ENCODE data around the gene ZFP2. TPM values are rescaled to one million over a fixed set of nuclear protein-coding genes. Genes with fewer than 3 reads are reported as not detected.
A peak's percentile ranks its signal among the peaks of the same experiment; 100 is the strongest.
"Not testable (repeated sequence)": the region's sequence is repeated elsewhere in the genome, so short reads cannot be mapped to it uniquely, and the experiment has no call there.

Gene ZFP2
- polyA plus RNA-seq, 2 of the 4 experiments (the other 2 are of a cell fraction): 0.05 to 0.10 TPM

DNA sequence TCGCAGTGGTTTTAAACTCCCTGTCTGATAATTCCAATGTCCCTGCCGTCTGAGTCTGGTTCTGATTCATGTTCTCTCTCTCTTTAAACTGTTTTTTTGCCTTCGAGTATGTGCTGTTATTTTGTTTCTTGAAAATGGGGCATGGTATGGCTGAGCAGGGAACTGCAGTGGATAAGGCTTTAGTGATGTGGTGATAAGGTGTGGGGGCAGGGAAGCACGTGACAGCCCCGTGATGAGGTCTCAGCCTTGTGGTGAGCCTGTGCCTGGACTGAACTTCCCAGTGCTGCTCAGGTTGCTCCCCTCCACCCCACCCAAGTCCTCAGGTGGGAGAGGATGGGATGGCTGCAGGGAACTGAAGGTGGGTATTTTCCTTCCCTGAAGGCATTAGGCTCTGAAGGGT is 41.4 kb upstream of the ZFP2 start (continued):
- TF ChIP-seq POLR2AphosphoS2 (conservative IDR thresholded peaks at IDR 0.05; ENCODE audit: low read length) (no peak), NPAS2 (CRISPR knock-in tag; IDR thresholded peaks at IDR 0.05; ENCODE audit: borderline replicate concordance) (no peak), KDM5A (IDR thresholded peaks at IDR 0.05) (no peak), KDM1A (IDR thresholded peaks at IDR 0.05; ENCODE audit: low read depth) (no peak)

DNA sequence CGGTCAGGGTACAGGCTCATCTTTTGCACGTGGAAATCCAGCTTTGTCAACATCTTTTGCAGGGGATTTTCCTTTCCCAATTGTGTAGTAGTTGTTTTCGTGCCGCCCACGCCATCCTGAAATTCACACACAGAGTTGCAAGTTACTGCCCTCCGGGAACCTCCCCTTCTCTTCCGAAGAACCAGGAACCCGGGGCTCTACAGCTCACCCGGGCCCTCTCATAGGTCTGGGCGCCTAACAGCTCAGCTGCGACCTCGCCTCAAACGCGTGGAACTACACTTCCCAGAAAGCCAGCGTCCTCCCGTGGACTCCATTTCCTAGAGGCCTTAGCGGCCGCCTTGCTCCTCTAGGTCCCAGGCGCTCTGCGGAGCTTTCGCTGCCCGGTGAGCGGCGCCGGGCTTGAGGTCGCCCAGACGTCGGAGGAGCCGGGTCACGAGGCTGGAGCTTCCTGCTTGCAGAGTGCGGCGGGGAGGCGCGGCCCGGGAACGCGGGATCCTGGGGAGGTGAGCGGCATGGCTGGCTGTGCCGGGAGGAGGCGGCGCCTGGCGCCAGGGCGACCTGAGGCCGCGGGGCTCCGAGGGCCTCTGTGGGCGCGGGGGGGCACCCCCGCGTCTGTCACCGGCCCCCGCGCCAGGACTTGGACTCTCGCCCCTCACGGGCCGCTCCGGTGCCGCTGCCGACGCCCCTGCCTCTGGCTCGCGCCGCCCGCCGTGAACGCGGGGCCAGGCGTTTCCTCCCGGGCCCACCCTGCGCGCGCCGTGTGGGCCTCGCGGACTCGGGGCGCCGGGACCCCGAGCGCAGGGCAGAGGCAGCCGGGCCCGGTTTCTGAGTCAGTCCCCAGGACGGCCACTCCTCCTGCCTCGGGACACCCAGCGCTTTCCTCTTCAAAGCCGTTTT is 35.8 kb upstream of the ZFP2 start, which contains the start of gene ZNF354B:
Gene ZNF354B, plus strand, starts transcription at position 329 of the 897 bp plus-strand sequence. CDS start 1,095 bp downstream, outside the sequence.
- 4% methylated on average over 37 of the region's 86 CpGs for WGBS (ENCODE audit: missing lambda C conversion rate)
- CTCF ChIA-PET: interaction anchor here (1.2 to 1.5 kb wide), 2 partner anchors 125 to 129 kb away, joined by 5 to 9 read pairs; partner anchors contain the start of gene ZNF354A
- DNase-seq (ENCODE audit: low read depth in 1 of 2, low spot score in 1 of 2) (peak; percentile 84 to 93), FAIRE-seq (no peak), ATAC-seq (peak; percentile 98 to 99)
- Histone ChIP-seq H3K4me3 (peak within 1 kb of the TSS; percentile 92), H3K4me1 (no peaks in the 10 kb centered on the region), H3K9me3 (peaks cover 56% of the 10 kb centered on the region), H3K27ac (peak within 1 kb of the TSS; percentile 64 to 95), H3K4me2 (peak within 1 kb of the TSS; percentile 65)
- TF ChIP-seq MAX (IDR thresholded peaks at IDR 0.05) (peak; percentile 93), JUN (IDR thresholded peaks at IDR 0.05) (peak in 1 of 2 experiments; percentile 59; a peak in 1 of 5 replicates), RAD21 (conservative IDR thresholded peaks at IDR 0.05 in 1 of 2, IDR thresholded peaks at IDR 0.05 in 1 of 2) (0 out of 5 replicates have a peak, but pooled peaks of 1 of the 2 experiments have one; percentile 17), CTCF (IDR thresholded peaks at IDR 0.05) (no peak), TFCP2L1 (CRISPR knock-in tag; IDR thresholded peaks at IDR 0.05) (no peak), MYC (IDR thresholded peaks at IDR 0.05; ENCODE audit: borderline replicate concordance, low read length) (peak; percentile 37; the same call in 1 of the 2 replicates), USF2 (IDR thresholded peaks at IDR 0.05) (peak; percentile 37; the same call in 1 of the 2 replicates), PHF8 (IDR thresholded peaks at IDR 0.05; ENCODE audit: borderline replicate concordance, low read depth) (0 out of 2 replicates have a peak, but pooled peaks have one; percentile 44), BHLHE40 (IDR thresholded peaks at IDR 0.05; ENCODE audit: low read depth, low read length) (no peak), POLR2A (IDR thresholded peaks at IDR 0.05; ENCODE audit: low read length) (peak; percentile 62)
- TF ChIP-seq, protein P1, sequence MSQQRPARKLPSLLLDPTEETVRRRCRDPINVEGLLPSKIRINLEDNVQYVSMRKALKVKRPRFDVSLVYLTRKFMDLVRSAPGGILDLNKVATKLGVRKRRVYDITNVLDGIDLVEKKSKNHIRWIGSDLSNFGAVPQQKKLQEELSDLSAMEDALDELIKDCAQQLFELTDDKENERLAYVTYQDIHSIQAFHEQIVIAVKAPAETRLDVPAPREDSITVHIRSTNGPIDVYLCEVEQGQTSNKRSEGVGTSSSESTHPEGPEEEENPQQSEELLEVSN (IDR thresholded peaks at IDR 0.05; ENCODE audit: borderline replicate concordance, low read depth): peak; percentile 90
- TF ChIP-seq, protein P2, sequence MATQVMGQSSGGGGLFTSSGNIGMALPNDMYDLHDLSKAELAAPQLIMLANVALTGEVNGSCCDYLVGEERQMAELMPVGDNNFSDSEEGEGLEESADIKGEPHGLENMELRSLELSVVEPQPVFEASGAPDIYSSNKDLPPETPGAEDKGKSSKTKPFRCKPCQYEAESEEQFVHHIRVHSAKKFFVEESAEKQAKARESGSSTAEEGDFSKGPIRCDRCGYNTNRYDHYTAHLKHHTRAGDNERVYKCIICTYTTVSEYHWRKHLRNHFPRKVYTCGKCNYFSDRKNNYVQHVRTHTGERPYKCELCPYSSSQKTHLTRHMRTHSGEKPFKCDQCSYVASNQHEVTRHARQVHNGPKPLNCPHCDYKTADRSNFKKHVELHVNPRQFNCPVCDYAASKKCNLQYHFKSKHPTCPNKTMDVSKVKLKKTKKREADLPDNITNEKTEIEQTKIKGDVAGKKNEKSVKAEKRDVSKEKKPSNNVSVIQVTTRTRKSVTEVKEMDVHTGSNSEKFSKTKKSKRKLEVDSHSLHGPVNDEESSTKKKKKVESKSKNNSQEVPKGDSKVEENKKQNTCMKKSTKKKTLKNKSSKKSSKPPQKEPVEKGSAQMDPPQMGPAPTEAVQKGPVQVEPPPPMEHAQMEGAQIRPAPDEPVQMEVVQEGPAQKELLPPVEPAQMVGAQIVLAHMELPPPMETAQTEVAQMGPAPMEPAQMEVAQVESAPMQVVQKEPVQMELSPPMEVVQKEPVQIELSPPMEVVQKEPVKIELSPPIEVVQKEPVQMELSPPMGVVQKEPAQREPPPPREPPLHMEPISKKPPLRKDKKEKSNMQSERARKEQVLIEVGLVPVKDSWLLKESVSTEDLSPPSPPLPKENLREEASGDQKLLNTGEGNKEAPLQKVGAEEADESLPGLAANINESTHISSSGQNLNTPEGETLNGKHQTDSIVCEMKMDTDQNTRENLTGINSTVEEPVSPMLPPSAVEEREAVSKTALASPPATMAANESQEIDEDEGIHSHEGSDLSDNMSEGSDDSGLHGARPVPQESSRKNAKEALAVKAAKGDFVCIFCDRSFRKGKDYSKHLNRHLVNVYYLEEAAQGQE (IDR thresholded peaks at IDR 0.05): no peak
- TF ChIP-seq, protein P3, sequence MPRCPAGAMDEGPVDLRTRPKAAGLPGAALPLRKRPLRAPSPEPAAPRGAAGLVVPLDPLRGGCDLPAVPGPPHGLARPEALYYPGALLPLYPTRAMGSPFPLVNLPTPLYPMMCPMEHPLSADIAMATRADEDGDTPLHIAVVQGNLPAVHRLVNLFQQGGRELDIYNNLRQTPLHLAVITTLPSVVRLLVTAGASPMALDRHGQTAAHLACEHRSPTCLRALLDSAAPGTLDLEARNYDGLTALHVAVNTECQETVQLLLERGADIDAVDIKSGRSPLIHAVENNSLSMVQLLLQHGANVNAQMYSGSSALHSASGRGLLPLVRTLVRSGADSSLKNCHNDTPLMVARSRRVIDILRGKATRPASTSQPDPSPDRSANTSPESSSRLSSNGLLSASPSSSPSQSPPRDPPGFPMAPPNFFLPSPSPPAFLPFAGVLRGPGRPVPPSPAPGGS (IDR thresholded peaks at IDR 0.05): 0 out of 3 replicates have a peak, but pooled peaks have one; percentile 38
- POLR2A ChIA-PET: interaction anchor here (0.8 to 1.0 kb wide), 3 partner anchors 17 to 129 kb away, joined by 3 to 6 read pairs (median 3); partner anchors contain the start of gene ZNF354A

DNA sequence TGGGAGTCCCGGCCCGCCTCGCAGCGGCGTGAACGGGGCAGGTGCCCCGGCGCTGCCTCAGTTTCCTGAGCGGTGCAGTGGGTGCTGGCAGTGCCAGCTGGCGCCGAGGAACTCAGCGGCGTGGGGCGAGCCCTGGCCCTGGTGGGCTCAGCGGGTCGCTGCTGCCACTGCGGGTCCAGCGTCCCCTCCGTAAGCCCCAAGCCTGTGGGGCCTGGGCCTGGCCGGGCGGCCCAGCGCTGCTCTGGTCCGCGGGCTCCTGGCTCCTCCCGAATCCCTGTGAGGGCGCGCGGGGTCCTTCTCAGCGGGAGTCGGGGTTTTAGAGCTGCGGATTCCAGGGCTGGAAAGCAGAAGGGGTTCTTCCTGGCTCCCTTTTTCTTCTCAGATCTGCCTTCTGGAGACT is 35.1 kb upstream of the ZFP2 start:
- H3K9me3 ChIP-seq: peaks cover 58% of the 10 kb centered on the region
- POLR2A ChIA-PET; H3K4me1 ChIP-seq; DNase-seq (ENCODE audit: low read depth in 1 of 2, low spot score in 1 of 2); CTCF ChIA-PET; FAIRE-seq: not testable (repeated sequence)
- peak; percentile 23 to 32; a peak in 4 of 6 replicates for ATAC-seq
- peak overlapping the region; percentile 92 for H3K4me3 ChIP-seq
- H3K4me2 ChIP-seq: peak overlapping the region; percentile 65
- H3K27ac ChIP-seq: peak overlapping the region; percentile 64 to 95
- WGBS (ENCODE audit: missing lambda C conversion rate): 66% methylated on average over 13 of the region's 31 CpGs

Measured in A549 (cell line).